GF-D8 (cell line): ENCODE data around the gene PPP3CA.
"Not testable (repeated sequence)": the region's sequence is repeated elsewhere in the genome, so short reads cannot be mapped to it uniquely, and the experiment has no call there.

Experiments
- DNase-seq: peaks from one replicate; lab custom pipeline; 2025; lab: John Stamatoyannopoulos, UW

Gene PPP3CA

DNA sequence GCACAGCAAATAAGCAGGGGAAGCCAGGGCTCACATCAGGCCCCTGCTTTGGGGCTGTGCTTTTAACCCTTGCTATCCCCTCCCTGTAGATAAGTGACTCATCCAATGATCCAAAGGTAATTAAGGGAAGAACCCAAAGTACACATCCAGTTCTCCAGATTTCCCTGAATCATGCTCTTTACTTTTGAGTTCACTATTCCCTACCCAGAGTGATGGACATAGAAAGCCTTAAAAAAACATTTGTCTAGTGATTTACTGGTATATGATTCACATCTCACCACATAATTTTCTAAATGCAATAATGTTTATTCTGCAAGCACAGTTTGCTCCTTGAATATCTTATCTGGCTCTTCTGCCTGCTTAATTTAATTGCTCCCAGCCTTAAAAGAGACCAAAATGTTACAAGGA, 136.2 kb downstream of the PPP3CA start:
- no peak for DNase-seq

DNA sequence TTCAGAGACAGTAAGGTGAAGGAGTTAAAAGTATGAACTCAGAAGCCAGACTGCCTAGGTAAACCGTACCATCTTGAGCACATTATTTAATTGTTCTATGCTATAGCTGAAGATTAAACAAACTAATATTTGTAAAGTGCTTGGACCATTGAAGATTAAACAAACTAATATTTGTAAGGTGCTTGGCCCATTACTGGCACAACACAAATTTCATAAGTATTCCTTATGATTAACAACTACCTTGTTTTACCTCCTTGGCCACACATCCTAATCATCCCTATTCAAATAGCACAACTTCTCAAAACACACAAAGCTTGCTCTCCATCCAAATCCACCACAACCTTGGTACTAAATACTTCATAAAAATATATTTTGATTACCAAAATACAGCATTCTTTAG, 137.0 kb downstream of the PPP3CA start:
- DNase-seq: no peak

GRCh38 chr4:101208171-101208570, 139.2 kb downstream of the PPP3CA start:
- DNase-seq: no peak

- peak; percentile 83 for DNase-seq
These were observed 141.4 kb downstream of the PPP3CA start for GRCh38 chr4:101205916-101206315.

DNA sequence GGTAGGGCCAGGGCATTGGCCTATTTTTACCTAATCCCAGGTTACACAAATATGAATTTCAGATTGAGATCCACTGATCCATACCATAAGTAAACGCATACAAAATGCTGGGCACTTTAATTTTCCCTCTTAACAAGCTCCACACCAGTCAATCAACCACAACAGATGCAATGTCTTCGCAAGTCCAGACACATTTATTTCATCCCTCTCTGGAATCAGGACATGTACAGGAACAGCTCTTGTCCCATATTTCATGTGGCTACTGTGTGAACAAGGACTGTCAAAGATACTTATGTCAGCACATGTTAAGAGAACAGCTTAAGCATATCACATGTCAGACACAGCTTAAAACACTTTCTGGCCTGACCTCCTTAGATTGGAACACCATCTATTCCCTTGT, 145.9 kb downstream of the PPP3CA start:
- no peak for DNase-seq

DNA sequence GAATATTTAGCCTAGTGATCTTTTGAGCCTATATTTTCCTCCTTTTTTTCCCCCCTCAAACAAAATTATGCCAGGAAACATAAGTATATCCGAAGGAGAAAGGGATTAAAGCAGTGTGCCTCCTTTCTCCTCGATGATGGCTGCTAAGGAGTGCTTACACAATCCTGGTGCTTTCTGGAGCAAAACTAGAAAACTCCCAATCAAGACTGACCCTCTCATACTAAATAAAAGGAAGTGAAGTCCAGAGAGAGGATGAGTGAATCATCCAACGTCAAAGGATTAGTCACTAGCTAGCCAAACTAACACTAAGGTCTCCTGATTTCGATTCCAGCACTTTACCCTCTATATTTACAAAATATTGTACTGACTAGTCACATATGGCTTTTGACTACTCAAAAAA, 146.8 kb downstream of the PPP3CA start:
- DNase-seq: peak; percentile 9

GRCh38 chr4:101199507-101200285, 147.6 kb downstream of the PPP3CA start:
- DNase-seq: no peak

DNA sequence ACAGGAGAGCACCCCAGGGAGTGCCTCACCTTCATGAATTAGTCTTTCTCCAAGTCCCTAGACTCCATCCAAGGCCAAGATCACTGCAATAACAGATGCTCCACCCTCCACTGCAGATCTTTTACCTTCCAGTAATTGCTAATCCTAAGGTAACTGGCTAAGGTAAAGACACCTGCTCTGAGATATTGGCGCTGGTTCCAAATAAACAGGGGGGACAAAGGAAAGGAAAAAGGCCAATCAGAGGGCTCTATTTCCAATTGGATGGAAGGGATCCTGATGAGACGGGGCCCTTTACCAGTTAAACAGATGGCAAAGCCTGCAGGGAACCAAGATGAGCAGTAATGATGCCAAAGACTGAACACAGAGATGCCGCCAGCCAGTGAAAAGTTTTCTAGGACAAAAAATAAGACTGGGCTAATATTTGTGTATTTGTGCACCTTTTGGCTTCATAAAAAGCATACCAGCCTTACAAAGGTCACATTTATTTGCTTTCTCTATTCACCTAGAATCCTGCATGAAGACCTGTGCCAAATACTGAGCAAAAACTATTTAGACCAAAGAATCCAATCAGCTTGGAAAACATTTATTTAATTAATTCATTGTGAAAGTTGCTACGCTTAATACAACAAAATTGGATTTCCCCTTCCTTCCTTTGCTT, 148.5 kb downstream of the PPP3CA start:
- DNase-seq: no peak

- no peak for DNase-seq
These were observed 150.0 kb downstream of the PPP3CA start for GRCh38 chr4:101197350-101197749.

DNA sequence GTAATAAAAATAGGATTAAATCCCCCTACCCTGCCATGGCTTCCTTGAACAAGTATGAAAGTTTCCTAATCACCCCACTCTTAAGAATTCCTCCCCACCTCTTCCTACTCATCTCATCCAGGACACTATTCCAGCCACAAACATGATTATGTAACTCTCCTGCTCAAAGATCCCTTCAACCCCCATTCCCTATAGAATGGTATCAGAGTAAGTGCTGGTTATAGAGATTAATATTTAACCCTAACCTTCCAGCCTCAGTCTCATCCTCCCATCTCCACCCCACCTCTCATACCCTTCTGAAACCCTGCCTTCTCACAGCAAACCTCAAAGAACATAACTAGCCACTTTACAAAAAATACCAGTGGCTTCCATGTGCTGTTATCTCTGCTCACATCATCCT, 155.1 kb downstream of the PPP3CA start:
- DNase-seq: no peak

DNA sequence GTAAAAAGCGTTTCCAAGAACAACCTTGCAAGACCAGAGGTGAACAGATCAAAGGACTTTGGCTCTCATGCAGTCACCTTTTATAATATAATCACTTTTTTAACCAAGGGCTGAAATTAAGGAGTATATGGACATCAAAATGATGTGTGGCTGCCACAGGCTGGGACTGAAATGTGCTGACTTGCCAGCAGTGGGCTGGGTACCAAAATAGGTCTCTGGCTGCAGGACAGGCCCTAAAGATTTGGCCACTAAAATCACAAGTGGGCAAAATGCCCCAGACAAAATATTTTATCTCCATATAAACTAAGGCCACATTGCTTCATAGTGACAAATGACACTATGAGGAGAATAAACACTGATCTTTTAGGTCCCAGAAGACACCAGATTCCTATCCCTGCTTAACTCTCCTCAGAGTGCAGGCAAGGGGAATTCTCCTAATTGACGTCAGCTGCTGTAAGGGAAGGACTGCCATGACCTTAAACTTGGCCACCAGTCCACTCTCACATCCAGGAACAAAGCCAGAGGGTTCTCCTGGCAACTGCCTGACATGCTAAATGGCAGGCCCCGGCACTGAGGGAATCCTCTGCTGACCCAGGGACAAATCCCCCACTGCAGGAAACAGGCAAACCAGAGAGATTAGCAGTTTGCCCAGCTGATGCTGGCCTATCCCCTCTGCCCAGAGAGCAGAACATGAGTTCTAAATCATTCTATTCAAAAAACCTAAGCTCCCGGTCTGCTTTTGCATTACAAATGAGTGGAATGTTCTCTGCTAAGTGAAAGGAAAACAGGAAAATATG, 155.8 kb downstream of the PPP3CA start:
- DNase-seq: no peak

GRCh38 chr4:101190751-101191150, 156.6 kb downstream of the PPP3CA start:
- DNase-seq: no peak

DNA sequence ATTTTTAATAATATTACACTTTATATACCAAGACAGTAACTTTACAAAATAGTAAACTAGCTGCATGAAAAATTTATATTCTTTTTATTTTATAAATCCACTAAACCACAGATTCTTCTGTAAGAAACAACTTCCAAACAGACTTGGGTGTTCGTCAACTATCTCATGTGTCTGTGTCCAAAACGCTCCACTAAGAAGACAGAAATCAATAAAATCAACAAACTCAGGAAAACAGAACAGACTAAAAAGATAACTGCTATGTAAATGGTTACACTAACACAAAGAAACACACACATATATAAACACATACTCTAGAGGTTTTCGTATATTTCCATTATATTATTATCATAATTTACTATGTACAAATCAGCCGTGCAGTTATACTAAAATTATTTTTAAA, 158.4 kb downstream of the PPP3CA start:
- DNase-seq: no peak

- DNase-seq: no peak
These were observed 159.5 kb downstream of the PPP3CA start for GRCh38 chr4:101187841-101188240.

GRCh38 chr4:101186567-101187184, 160.7 kb downstream of the PPP3CA start:
- DNase-seq: no peak

- DNase-seq: no peak
These were observed 162.7 kb downstream of the PPP3CA start for GRCh38 chr4:101184668-101185067.

DNA sequence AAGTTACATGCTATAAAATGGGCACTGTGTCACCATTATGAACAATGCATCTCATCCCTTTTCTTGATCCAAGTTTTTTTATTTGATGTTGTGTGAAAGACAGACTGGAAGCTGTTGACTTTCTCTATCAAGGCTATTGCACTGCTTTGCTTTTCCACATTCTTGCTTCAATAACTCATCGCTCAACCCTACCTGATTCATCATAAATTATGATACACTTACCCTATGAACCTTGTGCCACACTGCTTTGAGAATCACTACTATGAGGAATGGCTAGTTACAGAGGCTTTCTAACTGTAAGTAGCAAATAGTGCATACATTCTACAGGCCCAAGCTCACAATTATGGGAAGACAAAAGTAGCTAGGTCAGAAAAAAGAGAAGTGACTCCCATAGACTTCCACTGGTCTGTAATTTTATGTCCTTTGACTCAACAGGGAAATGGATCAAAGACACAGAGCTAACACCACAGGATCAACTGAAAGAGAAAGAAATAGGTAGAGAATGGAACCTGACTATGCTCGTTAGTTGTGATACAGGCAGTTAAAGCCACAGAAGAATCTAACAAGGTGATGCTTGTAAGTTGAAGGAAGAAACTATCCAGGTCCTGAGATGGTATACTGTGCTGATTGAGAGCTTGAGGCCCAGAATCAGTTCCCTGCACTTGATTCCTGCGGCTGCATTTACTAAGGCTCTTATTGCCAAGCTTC, 163.5 kb downstream of the PPP3CA start:
- DNase-seq: no peak

DNA sequence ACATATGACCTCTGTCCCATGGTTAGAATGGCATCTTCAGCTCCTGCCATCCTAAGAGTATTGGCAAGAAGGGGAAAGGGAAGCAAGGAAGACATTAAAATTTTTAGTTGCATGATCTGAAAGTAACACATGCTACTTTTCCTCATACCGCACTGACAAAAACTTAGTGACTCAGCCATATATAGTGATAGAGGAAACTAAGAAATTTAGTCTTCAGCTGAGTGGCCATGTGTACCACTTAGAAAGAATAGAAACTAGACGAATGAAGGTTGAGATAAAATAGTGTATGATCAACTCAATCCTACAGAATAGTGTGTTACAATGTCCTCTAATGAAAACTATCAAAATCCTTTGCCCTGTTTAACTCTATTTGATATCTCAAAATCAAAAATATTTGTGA, 164.1 kb downstream of the PPP3CA start:
- no peak for DNase-seq

GRCh38 chr4:101182688-101183087, 164.6 kb downstream of the PPP3CA start:
- not testable (repeated sequence) for DNase-seq

DNA sequence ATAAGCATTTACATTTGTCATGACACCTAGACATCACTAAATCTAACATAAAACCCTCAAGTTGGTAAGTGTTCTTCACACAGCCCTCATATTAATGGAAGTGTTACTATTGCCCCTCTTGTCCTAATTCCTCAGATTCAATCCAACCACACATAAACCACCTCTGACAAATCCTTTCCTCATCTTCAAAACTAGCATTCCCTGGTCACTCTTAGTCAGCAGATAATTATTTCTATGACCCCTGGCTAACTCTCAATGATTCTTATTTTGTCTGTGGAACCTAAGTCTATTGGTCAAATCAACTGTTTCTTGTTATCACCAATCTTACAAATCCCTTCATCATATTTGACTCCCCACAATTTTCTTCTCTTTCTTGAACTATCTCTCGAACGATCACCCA, 168.6 kb downstream of the PPP3CA start:
- DNase-seq: no peak

DNA sequence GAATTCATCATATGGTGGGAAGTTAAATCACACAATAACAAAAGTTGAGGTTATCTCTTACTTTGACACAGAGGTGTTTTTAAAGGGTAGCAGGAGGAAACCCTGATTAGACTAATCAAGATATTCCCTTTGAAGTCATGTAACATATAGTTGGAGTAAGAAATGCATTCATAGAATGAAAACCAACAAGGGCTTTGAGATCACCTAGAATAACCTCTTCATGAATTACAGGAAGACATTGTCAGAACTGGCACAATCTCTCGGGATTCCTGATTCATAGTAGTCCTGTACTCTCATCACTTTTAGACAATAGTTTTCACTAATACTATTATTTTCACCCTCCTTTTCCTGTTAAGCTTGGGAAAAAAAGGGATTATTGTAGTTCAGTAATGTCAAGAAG, 170.2 kb downstream of the PPP3CA start:
- DNase-seq: no peak
